GM23338 (cell line): ENCODE measurements around the gene SYK.

ENCODE experiments used
- EZH2 ChIP-seq: fragments of 200-600 bp; sonication (generic); IDR thresholded peaks from one replicate; pipeline ENCODE4 v1.8.0; 2017; ENCODE audit warnings: antibody characterized with exemption, mild to moderate bottlenecking, low read depth; ENCODE audit not compliant: unreplicated experiment
- EZH2phosphoT487 ChIP-seq: fragments of 200-600 bp; sonication (generic); IDR thresholded peaks from one replicate; pipeline ENCODE4 v1.8.1; 2018; ENCODE audit warnings: antibody characterized with exemption; ENCODE audit not compliant: unreplicated experiment
- POLR2AphosphoS5 ChIP-seq: IDR thresholded peaks from 2 replicates; pipeline ENCODE4 v1.6.1; 2016; ENCODE audit warnings: antibody characterized with exemption, low read depth
- TF ChIP-seq, protein P1 (sequence below), 2 experiments: fragments of 200-600 bp in 1 of 2; sonication (generic) in 1 of 2; conservative IDR thresholded peaks; 2 replicates each; pipeline versions ENCODE4 v1.5.1 to v1.6.1; 2016 to 2017; ENCODE audit warnings: antibody characterized with exemption in 2 of 2, low read depth in 2 of 2, mild to moderate bottlenecking in 2 of 2, moderate library complexity in 1 of 2

DNA sequence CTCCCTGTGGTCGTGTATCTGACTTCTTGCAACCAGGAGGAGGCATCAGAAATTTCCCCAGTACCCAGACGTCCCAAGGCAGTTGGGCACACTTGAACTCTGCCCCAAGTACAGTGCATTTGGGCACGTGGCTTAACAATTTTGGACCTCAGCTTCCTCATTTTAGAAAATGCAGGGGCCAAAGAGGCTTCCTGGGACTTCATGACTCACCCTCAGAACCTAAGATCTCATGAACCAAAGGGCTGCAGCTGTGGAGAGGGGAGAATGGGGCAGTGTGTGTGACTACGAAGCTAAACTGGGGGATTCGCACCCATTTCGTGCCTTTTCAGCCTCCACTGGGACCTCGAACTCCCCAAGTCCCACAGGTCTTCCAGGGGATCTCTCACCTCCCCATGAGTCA, 59.2 kb downstream of the SYK start:
- TF ChIP-seq, protein P1, sequence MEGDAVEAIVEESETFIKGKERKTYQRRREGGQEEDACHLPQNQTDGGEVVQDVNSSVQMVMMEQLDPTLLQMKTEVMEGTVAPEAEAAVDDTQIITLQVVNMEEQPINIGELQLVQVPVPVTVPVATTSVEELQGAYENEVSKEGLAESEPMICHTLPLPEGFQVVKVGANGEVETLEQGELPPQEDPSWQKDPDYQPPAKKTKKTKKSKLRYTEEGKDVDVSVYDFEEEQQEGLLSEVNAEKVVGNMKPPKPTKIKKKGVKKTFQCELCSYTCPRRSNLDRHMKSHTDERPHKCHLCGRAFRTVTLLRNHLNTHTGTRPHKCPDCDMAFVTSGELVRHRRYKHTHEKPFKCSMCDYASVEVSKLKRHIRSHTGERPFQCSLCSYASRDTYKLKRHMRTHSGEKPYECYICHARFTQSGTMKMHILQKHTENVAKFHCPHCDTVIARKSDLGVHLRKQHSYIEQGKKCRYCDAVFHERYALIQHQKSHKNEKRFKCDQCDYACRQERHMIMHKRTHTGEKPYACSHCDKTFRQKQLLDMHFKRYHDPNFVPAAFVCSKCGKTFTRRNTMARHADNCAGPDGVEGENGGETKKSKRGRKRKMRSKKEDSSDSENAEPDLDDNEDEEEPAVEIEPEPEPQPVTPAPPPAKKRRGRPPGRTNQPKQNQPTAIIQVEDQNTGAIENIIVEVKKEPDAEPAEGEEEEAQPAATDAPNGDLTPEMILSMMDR (conservative IDR thresholded peaks at IDR 0.05; ENCODE audit: low read depth in 2 of 2): no peak
- no peak for TF ChIP-seq POLR2AphosphoS5
- no peak for TF ChIP-seq EZH2phosphoT487
- no peak for TF ChIP-seq EZH2
